ENCODE measurements around the gene GRK5.

DNA sequence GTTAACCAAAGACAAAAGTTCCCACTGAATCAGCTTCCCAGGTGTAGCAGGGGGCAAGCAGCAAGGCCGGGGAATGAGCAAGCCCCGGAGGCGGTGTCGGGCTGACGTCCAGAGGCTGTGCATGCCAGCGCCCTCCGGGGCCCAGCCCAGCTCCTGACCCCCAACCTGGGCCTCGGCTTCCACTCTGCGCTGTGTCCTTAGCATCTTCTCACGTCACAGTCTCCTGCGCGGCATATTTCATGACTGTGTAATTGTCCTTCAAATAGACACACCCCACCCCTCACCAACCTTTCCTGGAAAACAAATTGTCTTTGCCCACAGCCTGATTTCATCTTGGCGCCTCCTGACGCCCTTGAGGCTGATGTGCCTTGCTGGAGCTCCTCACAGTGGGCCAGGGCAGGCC is 201.6 kb downstream of the GRK5 start:
- TF ChIP-seq POLR2A (IDR thresholded peaks at IDR 0.05; ENCODE audit: low read depth, low read length) (no peak), TAF1 (IDR thresholded peaks at IDR 0.05; ENCODE audit: borderline replicate concordance, low read depth, low read length) (no peak)

All from GM12892 (cell line).